GF-D8 (cell line): ENCODE measurements around the gene HLX.

Experiments used
- DNase-seq: peaks from one replicate; lab custom pipeline; 2025; lab: John Stamatoyannopoulos, UW

The HLX gene

GRCh38 chr1:220925707-220926106 lies 46.5 kb downstream of the HLX start:
- no peak for DNase-seq

DNA sequence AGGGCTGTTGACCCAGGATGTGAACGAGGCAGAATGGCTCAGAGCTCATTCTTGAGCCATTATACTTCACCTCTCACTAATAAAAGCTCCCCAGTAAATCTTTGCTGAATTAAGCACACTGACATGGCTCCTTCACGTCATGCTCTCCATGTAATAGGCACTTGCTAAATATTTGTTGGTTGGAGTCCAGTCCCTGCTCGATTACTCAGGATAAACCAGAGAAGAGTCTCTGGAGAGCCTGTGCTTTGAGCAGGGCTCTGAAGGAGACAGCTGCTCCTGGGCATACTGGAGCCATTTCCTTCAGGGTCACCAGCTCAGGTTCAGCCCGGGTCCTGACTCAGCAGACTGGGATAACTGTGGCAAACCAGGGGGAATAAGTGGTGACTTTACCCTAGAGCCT lies 46.9 kb downstream of the HLX start:
- no peak for DNase-seq

DNA sequence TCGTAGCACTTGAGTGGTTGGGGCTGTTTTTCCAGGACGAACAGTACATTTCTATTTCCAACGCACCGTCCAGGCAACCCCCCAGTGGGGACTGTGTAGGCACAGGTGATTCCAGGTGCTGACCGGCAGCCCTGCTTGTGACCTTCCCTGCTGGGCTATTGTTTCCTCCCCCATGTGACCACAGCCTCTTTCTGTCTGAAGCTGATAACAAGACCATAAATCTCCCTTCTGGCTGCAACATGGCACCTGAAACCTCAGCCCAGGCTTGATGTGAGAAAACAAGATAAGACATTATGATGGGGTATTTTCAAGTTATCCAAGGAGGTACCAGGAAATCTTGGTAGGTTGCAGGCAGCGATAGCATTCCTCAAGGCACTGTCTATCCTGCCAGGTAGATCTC lies 48.2 kb downstream of the HLX start:
- no peak for DNase-seq

GRCh38 chr1:220928320-220928719 lies 49.1 kb downstream of the HLX start:
- DNase-seq: no peak

DNA sequence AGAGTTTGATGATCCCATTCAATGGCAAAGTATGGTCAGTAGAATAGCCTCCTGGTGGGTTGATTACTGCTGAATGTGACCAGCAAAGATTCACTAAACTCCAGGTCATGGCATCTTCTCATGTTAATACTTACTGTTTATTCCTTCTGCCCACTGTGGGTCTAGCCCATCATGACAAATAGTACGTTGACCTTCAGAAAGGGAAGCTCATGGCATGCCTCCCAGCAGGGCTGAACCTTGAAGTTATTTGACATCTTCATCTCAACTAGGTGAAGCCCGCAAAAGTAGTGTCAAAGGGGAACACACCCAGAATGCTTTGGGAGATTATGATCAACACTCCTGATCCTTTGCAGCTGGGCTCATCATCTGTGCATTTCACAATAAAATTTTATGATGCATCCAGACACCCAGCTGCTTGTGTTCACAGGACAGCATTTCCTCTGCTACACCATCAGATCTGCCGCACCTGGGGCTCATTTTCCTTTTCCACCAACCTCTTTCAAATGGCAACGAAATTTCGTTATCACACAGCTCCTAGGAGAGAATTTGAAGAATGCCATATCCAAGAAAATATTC lies 49.6 kb downstream of the HLX start:
- no peak for DNase-seq

GRCh38 chr1:220929304-220929703 lies 50.1 kb downstream of the HLX start:
- DNase-seq: no peak
